Measurements from ENCODE around the gene MAML2.

DNA sequence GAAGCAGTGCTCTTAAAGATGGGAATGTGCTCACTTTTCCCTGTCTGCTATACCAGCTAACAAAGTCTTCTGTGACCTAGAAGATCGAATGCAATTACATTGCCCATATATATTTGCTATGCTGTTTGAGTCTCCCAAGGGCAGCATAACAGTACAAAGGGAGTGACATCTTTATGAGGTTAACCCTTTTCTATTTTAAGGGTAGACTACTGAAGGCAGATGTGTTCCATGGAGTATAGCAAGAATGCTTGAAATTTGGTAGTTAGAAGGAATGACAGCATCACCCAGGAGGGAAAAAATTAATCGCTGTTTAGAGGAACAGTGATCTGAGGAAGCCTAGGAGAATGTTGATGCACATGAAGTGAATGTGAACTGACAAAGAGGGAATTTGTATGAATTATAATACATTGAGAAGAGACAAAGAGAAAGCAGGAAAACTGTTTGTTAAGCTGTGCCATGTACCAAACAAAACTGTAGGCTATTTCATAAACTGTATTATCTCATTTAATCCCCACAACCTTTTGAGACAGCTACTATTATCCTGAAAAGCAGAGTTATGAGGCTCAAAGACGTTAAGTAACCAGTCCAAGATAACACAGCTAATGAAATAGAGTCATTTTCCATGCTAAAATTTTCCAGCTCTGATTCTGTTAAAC lies 13.0 kb downstream of the MAML2 start:
- TF ChIP-seq CTCF (conservative IDR thresholded peaks at IDR 0.05; ENCODE audit: low read depth in 2 of 2) (no peak), POLR2AphosphoS5 (IDR thresholded peaks at IDR 0.05; ENCODE audit: low read depth) (no peak), EZH2 (IDR thresholded peaks at IDR 0.05; ENCODE audit: low read depth, unreplicated experiment) (no peak), ZNF114 (CRISPR knock-in tag; IDR thresholded peaks at IDR 0.05) (no peak), EZH2phosphoT487 (IDR thresholded peaks at IDR 0.05; ENCODE audit: unreplicated experiment) (no peak), ETS1 (IDR thresholded peaks at IDR 0.05) (no peak), CREB1 (CRISPR knock-in tag; IDR thresholded peaks at IDR 0.05; ENCODE audit: low read depth) (no peak)
- TF ChIP-seq, protein P1, sequence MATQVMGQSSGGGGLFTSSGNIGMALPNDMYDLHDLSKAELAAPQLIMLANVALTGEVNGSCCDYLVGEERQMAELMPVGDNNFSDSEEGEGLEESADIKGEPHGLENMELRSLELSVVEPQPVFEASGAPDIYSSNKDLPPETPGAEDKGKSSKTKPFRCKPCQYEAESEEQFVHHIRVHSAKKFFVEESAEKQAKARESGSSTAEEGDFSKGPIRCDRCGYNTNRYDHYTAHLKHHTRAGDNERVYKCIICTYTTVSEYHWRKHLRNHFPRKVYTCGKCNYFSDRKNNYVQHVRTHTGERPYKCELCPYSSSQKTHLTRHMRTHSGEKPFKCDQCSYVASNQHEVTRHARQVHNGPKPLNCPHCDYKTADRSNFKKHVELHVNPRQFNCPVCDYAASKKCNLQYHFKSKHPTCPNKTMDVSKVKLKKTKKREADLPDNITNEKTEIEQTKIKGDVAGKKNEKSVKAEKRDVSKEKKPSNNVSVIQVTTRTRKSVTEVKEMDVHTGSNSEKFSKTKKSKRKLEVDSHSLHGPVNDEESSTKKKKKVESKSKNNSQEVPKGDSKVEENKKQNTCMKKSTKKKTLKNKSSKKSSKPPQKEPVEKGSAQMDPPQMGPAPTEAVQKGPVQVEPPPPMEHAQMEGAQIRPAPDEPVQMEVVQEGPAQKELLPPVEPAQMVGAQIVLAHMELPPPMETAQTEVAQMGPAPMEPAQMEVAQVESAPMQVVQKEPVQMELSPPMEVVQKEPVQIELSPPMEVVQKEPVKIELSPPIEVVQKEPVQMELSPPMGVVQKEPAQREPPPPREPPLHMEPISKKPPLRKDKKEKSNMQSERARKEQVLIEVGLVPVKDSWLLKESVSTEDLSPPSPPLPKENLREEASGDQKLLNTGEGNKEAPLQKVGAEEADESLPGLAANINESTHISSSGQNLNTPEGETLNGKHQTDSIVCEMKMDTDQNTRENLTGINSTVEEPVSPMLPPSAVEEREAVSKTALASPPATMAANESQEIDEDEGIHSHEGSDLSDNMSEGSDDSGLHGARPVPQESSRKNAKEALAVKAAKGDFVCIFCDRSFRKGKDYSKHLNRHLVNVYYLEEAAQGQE (IDR thresholded peaks at IDR 0.05; ENCODE audit: unreplicated experiment): no peak

All from GM23338 (cell line).